ENCODE results near the gene HIP1.

The HIP1 gene

DNA sequence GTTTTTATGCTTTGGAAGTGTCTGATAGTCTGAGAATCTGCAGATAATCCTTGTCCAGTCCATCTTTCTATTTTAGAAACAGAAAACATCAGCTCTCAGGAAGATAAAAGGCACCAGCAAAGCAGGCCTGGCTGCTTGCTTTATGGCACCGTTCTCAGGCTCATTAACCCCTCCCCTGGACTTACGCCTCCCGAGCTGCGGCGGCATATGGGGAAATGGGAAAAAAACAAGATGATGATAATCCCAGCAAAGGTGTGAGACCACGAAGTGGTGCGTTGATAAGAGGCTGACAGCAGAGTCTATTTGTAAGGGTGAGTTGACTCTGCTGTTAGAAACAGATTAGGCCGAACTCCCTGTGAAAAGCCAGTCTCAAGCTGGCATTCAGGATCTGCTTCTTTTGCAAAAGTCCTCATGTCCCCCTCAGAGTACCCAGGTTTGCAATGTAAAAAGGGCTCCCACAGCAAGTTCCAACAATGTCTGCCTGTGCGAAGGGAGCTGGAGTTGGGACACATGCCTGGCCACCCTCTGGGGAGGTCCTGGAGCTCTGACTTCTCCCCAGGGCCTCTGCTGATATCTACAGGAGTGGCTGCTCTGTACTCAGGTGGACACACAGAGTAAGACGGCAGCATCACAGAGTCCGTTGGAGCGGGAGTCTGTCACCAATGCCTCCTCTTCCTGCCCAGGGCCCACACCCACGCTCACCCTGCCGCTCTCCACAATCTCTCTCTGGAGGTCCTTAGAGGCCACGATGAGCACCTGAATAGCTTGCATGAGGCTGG lies 192.3 kb downstream of the HIP1 start:
- no peak for TF ChIP-seq TCF12 (IDR thresholded peaks at IDR 0.05; ENCODE audit: low read depth)
- TF ChIP-seq TEAD4 (IDR thresholded peaks at IDR 0.05): no peak
- TF ChIP-seq CEBPB (IDR thresholded peaks at IDR 0.05): no peak
- no peak for TF ChIP-seq FOXM1 (IDR thresholded peaks at IDR 0.05; ENCODE audit: borderline replicate concordance, low read depth)
- TF ChIP-seq, protein P1, sequence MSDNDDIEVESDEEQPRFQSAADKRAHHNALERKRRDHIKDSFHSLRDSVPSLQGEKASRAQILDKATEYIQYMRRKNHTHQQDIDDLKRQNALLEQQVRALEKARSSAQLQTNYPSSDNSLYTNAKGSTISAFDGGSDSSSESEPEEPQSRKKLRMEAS (IDR thresholded peaks at IDR 0.05): no peak

DNA sequence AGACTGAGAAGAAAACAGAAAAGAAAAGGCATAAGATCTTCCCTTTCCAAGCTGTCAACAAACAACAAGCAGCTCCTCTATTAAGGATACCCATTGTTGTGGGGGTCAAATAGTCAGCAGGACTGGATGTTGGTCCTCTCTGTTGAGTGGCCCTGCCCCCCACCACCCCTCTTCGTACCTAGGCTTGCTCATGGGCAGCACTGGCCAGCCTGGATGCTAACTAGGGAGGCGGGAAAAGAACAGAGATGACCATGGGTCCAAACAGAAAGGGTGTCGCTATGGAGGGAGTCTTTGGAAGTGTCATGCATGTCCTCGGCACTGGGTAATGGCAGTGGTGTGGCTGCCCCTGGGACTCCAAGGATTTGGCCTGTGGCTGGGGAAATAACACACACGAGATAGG lies 201.0 kb downstream of the HIP1 start:
- TF ChIP-seq, protein P1 (IDR thresholded peaks at IDR 0.05): no peak
- no peak for TF ChIP-seq RAD21 (IDR thresholded peaks at IDR 0.05; ENCODE audit: low read depth)
- TF ChIP-seq TCF12 (IDR thresholded peaks at IDR 0.05; ENCODE audit: low read depth): no peak

DNA sequence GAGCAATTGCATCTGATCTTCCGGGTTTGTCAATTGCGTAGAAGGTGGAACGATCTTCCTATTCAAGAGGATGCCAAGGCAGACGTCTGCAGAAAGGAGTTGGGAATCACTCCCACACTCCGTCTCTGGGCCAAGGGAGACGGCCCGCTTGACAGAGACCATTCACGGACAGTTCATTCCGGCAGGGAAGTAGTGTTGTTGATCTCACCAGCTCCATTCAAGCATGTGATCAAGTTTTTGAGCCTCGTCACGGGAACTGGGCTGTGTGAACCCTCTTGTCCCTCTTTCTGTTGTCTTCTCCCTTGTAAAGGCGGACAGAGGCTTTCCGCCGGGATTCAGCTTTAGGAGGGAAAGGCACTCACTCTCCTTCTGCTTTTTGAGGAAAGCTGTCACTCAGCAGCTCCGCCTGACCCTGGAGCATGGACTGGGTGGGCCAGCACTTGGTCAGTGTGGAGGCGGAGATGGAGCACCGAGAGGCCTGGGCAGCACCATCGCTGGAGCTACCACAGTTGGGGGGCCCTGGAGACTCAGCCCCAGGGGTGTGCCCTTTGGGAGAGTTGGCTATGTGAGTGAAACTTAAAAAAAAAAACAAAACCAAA lies 201.7 kb downstream of the HIP1 start:
- TF ChIP-seq EP300 (IDR thresholded peaks at IDR 0.05; ENCODE audit: borderline replicate concordance) (no peak), NFIC (IDR thresholded peaks at IDR 0.05) (no peak), RAD21 (IDR thresholded peaks at IDR 0.05; ENCODE audit: low read depth) (no peak), YY1 (IDR thresholded peaks at IDR 0.05; ENCODE audit: low read depth) (no peak), FOXM1 (IDR thresholded peaks at IDR 0.05; ENCODE audit: borderline replicate concordance, low read depth) (no peak), TCF12 (IDR thresholded peaks at IDR 0.05; ENCODE audit: low read depth) (no peak)

DNA sequence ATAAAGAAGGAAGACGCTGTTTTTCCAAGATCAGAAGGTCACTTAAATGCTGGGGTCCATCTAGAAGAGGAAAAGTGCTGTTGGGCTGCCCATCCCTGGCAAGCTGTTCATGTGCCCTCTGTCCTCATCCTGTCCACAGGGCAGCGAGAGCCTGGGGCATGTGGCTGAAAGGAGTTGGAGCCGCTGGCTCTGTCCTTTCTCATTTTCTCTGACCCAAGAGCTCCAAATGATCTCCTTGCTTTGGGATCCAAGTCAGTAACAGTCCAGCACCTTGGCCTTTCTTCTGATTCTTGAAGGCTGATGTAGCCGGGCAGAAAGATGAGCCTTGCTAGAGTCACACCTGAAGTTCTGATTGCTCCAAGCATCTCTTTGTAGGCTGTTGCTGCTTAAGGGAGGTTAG lies 202.2 kb downstream of the HIP1 start:
- no peak for TF ChIP-seq TCF12 (IDR thresholded peaks at IDR 0.05; ENCODE audit: low read depth)
- TF ChIP-seq, protein P2, sequence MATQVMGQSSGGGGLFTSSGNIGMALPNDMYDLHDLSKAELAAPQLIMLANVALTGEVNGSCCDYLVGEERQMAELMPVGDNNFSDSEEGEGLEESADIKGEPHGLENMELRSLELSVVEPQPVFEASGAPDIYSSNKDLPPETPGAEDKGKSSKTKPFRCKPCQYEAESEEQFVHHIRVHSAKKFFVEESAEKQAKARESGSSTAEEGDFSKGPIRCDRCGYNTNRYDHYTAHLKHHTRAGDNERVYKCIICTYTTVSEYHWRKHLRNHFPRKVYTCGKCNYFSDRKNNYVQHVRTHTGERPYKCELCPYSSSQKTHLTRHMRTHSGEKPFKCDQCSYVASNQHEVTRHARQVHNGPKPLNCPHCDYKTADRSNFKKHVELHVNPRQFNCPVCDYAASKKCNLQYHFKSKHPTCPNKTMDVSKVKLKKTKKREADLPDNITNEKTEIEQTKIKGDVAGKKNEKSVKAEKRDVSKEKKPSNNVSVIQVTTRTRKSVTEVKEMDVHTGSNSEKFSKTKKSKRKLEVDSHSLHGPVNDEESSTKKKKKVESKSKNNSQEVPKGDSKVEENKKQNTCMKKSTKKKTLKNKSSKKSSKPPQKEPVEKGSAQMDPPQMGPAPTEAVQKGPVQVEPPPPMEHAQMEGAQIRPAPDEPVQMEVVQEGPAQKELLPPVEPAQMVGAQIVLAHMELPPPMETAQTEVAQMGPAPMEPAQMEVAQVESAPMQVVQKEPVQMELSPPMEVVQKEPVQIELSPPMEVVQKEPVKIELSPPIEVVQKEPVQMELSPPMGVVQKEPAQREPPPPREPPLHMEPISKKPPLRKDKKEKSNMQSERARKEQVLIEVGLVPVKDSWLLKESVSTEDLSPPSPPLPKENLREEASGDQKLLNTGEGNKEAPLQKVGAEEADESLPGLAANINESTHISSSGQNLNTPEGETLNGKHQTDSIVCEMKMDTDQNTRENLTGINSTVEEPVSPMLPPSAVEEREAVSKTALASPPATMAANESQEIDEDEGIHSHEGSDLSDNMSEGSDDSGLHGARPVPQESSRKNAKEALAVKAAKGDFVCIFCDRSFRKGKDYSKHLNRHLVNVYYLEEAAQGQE (IDR thresholded peaks at IDR 0.05; ENCODE audit: low read depth): no peak
- no peak for TF ChIP-seq RAD21 (IDR thresholded peaks at IDR 0.05; ENCODE audit: low read depth)
- TF ChIP-seq, protein P1 (IDR thresholded peaks at IDR 0.05): no peak
- TF ChIP-seq NFIC (IDR thresholded peaks at IDR 0.05): no peak
- TF ChIP-seq CEBPB (IDR thresholded peaks at IDR 0.05): no peak
- TF ChIP-seq TAF1 (IDR thresholded peaks at IDR 0.05; ENCODE audit: low read depth): no peak
- TF ChIP-seq YY1 (IDR thresholded peaks at IDR 0.05; ENCODE audit: low read depth): no peak
- no peak for TF ChIP-seq TEAD4 (IDR thresholded peaks at IDR 0.05)
- TF ChIP-seq, protein P3, sequence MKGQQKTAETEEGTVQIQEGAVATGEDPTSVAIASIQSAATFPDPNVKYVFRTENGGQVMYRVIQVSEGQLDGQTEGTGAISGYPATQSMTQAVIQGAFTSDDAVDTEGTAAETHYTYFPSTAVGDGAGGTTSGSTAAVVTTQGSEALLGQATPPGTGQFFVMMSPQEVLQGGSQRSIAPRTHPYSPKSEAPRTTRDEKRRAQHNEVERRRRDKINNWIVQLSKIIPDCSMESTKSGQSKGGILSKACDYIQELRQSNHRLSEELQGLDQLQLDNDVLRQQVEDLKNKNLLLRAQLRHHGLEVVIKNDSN (IDR thresholded peaks at IDR 0.05): no peak
- no peak for TF ChIP-seq EP300 (IDR thresholded peaks at IDR 0.05; ENCODE audit: borderline replicate concordance)
- no peak for TF ChIP-seq EGR1 (IDR thresholded peaks at IDR 0.05)
- TF ChIP-seq FOXM1 (IDR thresholded peaks at IDR 0.05; ENCODE audit: borderline replicate concordance, low read depth): no peak
- TF ChIP-seq CREB1 (IDR thresholded peaks at IDR 0.05; ENCODE audit: low read depth): no peak
- TF ChIP-seq ZBTB7A (IDR thresholded peaks at IDR 0.05; ENCODE audit: low read depth): no peak

DNA sequence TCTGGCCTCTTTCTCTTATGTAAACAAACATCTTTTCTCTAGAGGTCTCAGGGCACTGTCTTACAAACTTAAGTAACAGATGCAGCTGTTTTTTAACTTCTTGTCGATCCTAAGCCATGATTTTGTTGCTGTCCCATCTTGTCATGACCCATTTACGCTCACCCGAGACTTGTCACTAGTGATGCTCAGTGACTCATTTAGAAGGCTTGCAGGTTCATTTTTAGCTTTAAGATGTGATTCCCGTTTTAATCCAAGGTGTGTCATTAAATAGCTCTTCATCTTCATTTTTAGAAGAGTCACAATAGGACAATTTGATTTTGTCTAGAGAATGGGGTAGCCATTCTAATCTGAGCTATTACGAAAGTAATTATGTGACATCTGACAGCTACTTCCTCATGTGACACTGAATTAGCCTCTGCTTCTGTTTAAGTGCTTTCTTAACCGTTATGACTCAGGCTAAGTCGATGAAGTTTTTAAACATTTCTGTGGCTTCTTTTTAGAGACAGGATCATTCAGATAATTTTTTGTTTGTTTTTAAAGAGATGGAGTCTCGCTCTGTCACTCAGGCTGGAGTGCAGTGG lies 203.9 kb downstream of the HIP1 start:
- TF ChIP-seq EP300 (IDR thresholded peaks at IDR 0.05; ENCODE audit: borderline replicate concordance): no peak

DNA sequence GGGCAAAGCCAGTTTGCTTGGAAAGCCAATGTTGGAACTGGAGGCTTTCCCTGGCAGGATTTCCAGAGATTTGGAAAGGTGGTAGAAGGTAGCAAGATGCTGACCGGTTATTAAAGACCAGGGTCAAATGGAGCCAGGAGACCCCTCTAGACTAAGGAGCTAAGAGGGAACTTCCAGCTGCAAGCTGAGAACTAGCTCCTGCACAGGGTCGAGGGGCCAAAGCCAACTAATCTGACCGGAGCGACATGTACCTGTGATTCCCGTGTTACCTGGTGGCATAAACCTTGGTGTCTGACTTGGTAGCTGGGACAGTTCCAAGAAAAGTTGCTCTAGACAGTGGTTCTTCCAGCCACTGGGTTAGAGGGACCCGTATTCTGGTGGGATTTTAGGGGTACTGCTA lies 204.8 kb downstream of the HIP1 start:
- TF ChIP-seq YY1 (IDR thresholded peaks at IDR 0.05; ENCODE audit: low read depth) (no peak), TCF12 (IDR thresholded peaks at IDR 0.05; ENCODE audit: low read depth) (no peak)

DNA sequence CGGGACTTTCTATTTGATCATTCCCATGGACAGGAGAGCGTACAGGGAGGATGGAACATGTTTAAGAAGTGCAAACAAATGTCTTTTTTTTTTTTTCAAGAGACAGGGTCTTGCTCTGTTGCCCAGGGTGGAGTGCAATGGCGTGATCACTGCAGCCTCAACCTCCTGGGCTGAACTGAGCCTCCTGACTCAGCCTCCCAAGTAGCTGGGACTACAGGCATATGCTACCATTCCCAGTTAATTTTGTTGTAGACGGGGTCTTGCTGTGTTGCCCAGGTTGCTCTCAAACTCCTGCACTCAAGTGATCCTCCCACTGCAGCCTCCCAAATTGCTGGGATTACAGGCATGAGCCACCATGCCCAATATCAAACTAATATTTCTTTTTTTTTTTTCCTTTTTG lies 206.1 kb downstream of the HIP1 start:
- TF ChIP-seq TCF12 (IDR thresholded peaks at IDR 0.05; ENCODE audit: low read depth): no peak

DNA sequence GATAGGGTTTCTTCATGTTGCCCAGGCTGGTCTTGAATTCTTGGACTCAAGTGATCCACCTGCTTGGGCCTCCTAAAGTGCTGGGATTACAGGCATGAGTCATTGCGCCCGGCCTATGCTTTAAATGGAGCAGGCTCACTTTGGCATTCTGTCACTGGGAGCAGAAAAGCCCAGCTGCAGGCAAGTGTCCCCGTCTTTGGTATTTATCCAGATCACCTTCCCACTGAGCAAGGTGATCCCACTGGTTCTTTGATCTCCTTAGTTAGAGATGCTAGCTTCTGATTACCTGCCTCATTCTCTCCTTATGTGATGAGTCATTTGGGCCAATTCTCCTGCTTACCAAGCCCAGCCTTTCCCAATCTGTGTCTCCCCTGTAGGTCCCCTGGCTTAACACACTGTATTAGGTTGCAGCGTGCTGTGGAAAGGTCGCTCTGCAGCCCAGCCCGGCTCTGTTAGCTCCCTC lies 207.4 kb downstream of the HIP1 start:
- TF ChIP-seq CEBPB (IDR thresholded peaks at IDR 0.05) (no peak), FOXM1 (IDR thresholded peaks at IDR 0.05; ENCODE audit: borderline replicate concordance, low read depth) (no peak), RAD21 (IDR thresholded peaks at IDR 0.05; ENCODE audit: low read depth) (no peak), ZBTB7A (IDR thresholded peaks at IDR 0.05; ENCODE audit: low read depth) (no peak), EP300 (IDR thresholded peaks at IDR 0.05; ENCODE audit: borderline replicate concordance) (no peak), YY1 (IDR thresholded peaks at IDR 0.05; ENCODE audit: low read depth) (no peak), TCF12 (IDR thresholded peaks at IDR 0.05; ENCODE audit: low read depth) (no peak), TEAD4 (IDR thresholded peaks at IDR 0.05) (no peak), TAF1 (IDR thresholded peaks at IDR 0.05; ENCODE audit: low read depth) (no peak), NFIC (IDR thresholded peaks at IDR 0.05) (no peak), CREB1 (IDR thresholded peaks at IDR 0.05; ENCODE audit: low read depth) (no peak), EGR1 (IDR thresholded peaks at IDR 0.05) (no peak)
- TF ChIP-seq, protein P1 (IDR thresholded peaks at IDR 0.05): no peak
- TF ChIP-seq, protein P2 (IDR thresholded peaks at IDR 0.05; ENCODE audit: low read depth): no peak
- TF ChIP-seq, protein P3 (IDR thresholded peaks at IDR 0.05): no peak

All from Ishikawa (cell line).